H9 (cell line): ENCODE data around the gene RPRD1B. TPM values are rescaled to one million over a fixed set of nuclear protein-coding genes. Genes with fewer than 3 reads are reported as not detected.

Experiments used
- DNase-seq: peaks from one replicate; pipeline ENCODE4 v3.0.0-alpha.2; 2017
- H2AFZ ChIP-seq: one replicate; pipeline ENCODE4 v1.6.1; 2013; ENCODE audit warnings: mild to moderate bottlenecking, low read length, control low read depth, moderate library complexity
- H2AK5ac ChIP-seq: 2 replicates; pipeline ENCODE4 v1.6.1; 2013; ENCODE audit warnings: low read length, control low read depth, mixed read lengths; ENCODE audit not compliant: insufficient read length
- H2BK120ac ChIP-seq: one replicate; pipeline ENCODE4 v1.6.1; 2013; ENCODE audit warnings: low read depth, mild to moderate bottlenecking, low read length, control low read depth, inconsistent platforms; ENCODE audit not compliant: poor library complexity, severe bottlenecking
- H2BK12ac ChIP-seq: 2 replicates; pipeline ENCODE4 v1.6.1; 2013; ENCODE audit warnings: low read length, control low read depth, mixed read lengths, low read depth; ENCODE audit not compliant: insufficient read length
- H2BK15ac ChIP-seq: 2 replicates; pipeline ENCODE4 v1.6.1; 2013; ENCODE audit warnings: low read depth, low read length, control low read depth
- H2BK20ac ChIP-seq: one replicate; pipeline ENCODE4 v1.6.1; 2013; ENCODE audit warnings: low read depth, mild to moderate bottlenecking, low read length, control low read depth, inconsistent platforms; ENCODE audit not compliant: poor library complexity, severe bottlenecking
- H2BK5ac ChIP-seq: 2 replicates; pipeline ENCODE4 v1.6.1; 2013; ENCODE audit warnings: low read length, control low read depth, mixed read lengths; ENCODE audit not compliant: insufficient read length
- H3K14ac ChIP-seq: 2 replicates; pipeline ENCODE4 v1.6.1; 2013; ENCODE audit warnings: low read length, control low read depth; ENCODE audit not compliant: insufficient read depth
- H3K18ac ChIP-seq: 2 replicates; pipeline ENCODE4 v1.6.1; 2013; ENCODE audit warnings: low read depth, mild to moderate bottlenecking, mixed read lengths, low read length, control low read depth; ENCODE audit not compliant: insufficient read length
- H3K23ac ChIP-seq: 2 replicates; pipeline ENCODE4 v1.6.1; 2013; ENCODE audit warnings: low read length, control low read depth, mixed read lengths, low read depth; ENCODE audit not compliant: insufficient read length
- H3K23me2 ChIP-seq: 2 replicates; pipeline ENCODE4 v1.6.1; 2013; ENCODE audit warnings: low read depth, mild to moderate bottlenecking, mixed read lengths, low read length, control low read depth; ENCODE audit not compliant: insufficient read length, poor library complexity, severe bottlenecking
- H3K27ac ChIP-seq: 2 replicates; pipeline ENCODE4 v1.5.1; 2013; ENCODE audit warnings: low read length, control low read depth, mixed read lengths, low read depth; ENCODE audit not compliant: insufficient read length
- H3K27me3 ChIP-seq: 2 replicates; pipeline ENCODE4 v1.6.1; 2013; ENCODE audit warnings: low read length, control low read depth, inconsistent platforms; ENCODE audit not compliant: insufficient read depth
- H3K4ac ChIP-seq: 2 replicates; pipeline ENCODE4 v1.6.1; 2013; ENCODE audit warnings: low read depth, mild to moderate bottlenecking, control low read depth, inconsistent platforms, low read length, moderate library complexity
- H3K4me1 ChIP-seq: 2 replicates; pipeline ENCODE4 v1.6.1; 2013; ENCODE audit warnings: low read length, control low read depth, inconsistent platforms; ENCODE audit not compliant: insufficient read depth
- H3K4me2 ChIP-seq: 2 replicates; pipeline ENCODE4 v1.6.1; 2013; ENCODE audit warnings: low read length, control low read depth, mixed read lengths; ENCODE audit not compliant: insufficient read length, insufficient read depth
- H3K56ac ChIP-seq: 2 replicates; pipeline ENCODE4 v1.6.1; 2013; ENCODE audit warnings: low read depth, mild to moderate bottlenecking, mixed read lengths, low read length, control low read depth; ENCODE audit not compliant: insufficient read length
- H3K79me1 ChIP-seq: 2 replicates; pipeline ENCODE4 v1.6.1; 2013; ENCODE audit warnings: low read depth, mild to moderate bottlenecking, moderate library complexity, low read length, control low read depth, inconsistent platforms; ENCODE audit not compliant: insufficient read depth, poor library complexity, severe bottlenecking
- H3K79me2 ChIP-seq: 2 replicates; pipeline ENCODE4 v1.6.1; 2013; ENCODE audit warnings: low read length, control low read depth, inconsistent platforms; ENCODE audit not compliant: insufficient read depth
- H3K9ac ChIP-seq: 2 replicates; pipeline ENCODE4 v1.6.1; 2013; ENCODE audit warnings: low read length, control low read depth, mixed read lengths; ENCODE audit not compliant: insufficient read length; ENCODE audit errors: extremely low read depth
- H3K9me3 ChIP-seq: one replicate; pipeline ENCODE4 v1.6.1; 2013; ENCODE audit warnings: low read depth, low read length, inconsistent platforms; ENCODE audit not compliant: control insufficient read depth
- H3T11ph ChIP-seq: one replicate; pipeline ENCODE4 v1.6.1; 2013; ENCODE audit warnings: mild to moderate bottlenecking, low read length, control low read depth, inconsistent platforms
- H4K20me1 ChIP-seq: one replicate; pipeline ENCODE4 v1.6.1; 2013; ENCODE audit not compliant: control insufficient read depth, insufficient read length, insufficient read depth
- H4K5ac ChIP-seq: 2 replicates; pipeline ENCODE4 v1.6.1; 2013; ENCODE audit warnings: low read depth, mild to moderate bottlenecking, mixed read lengths, low read length, control low read depth; ENCODE audit not compliant: insufficient read length
- H4K8ac ChIP-seq: replicated peaks from 2 replicates; pipeline ENCODE4 v1.6.1; 2013; ENCODE audit warnings: low read length, control low read depth, mixed read lengths, low read depth; ENCODE audit not compliant: insufficient read length
- H4K91ac ChIP-seq: 2 replicates; pipeline ENCODE4 v1.6.1; 2013; ENCODE audit warnings: low read depth, mild to moderate bottlenecking, moderate library complexity, mixed read lengths, low read length, control low read depth; ENCODE audit not compliant: insufficient read length
- H3K27ac Mint-ChIP-seq, 3 experiments: 2 replicates in 2 of 3; 3 replicates in 1 of 3; pipeline ENCODE4 v1.8.0; 2020 to 2021; ENCODE audit warnings: mixed read lengths in 3 of 3, mild to moderate bottlenecking in 1 of 3, moderate library complexity in 1 of 3
- H3K27me3 Mint-ChIP-seq: 2 replicates; pipeline ENCODE4 v1.8.0; 2021; ENCODE audit warnings: low read depth, mild to moderate bottlenecking, moderate library complexity, mixed read lengths
- H3K36me3 Mint-ChIP-seq, 3 experiments: 2 replicates in 2 of 3; 3 replicates in 1 of 3; pipeline ENCODE4 v1.8.0; 2020 to 2021; ENCODE audit warnings: low read depth in 3 of 3, mixed read lengths in 3 of 3; ENCODE audit not compliant: insufficient read depth in 1 of 3
- H3K4me1 Mint-ChIP-seq, 2 experiments: 2 replicates each; pipeline ENCODE4 v1.8.0; 2020; ENCODE audit warnings: mixed read lengths in 2 of 2
- H3K4me3 Mint-ChIP-seq, 2 experiments: 2 replicates in 1 of 2; 3 replicates in 1 of 2; pipeline ENCODE4 v1.8.0; 2020 to 2021; ENCODE audit warnings: mild to moderate bottlenecking in 2 of 2, mixed read lengths in 2 of 2, moderate library complexity in 1 of 2
- H3K9me3 Mint-ChIP-seq, 2 experiments: 2 replicates in 1 of 2; 3 replicates in 1 of 2; pipeline ENCODE4 v1.8.0; 2020; ENCODE audit warnings: mild to moderate bottlenecking in 2 of 2, mixed read lengths in 2 of 2, moderate library complexity in 1 of 2
- WGBS: extraction: QIAGEN DNeasy Blood & Tissue Kit; methylation state at CpG from one replicate; pipeline ENCODE4 v1.1.7; 2013; ENCODE audit warnings: missing lambda C conversion rate, low lambda C conversion rate, mixed read lengths; ENCODE audit not compliant: insufficient read length; ENCODE audit errors: extremely low coverage; 5-methylcytosine and 5-hydroxymethylcytosine counted together
- total RNA-seq: library from RNA; stranded (reverse); gene quantifications from 2 replicates; pipeline ENCODE4 v1.2.1, GENCODE V29; 2021
- TF ChIP-seq, protein P1 (sequence below): fragments of 200-600 bp; sonication (generic); conservative IDR thresholded peaks from 3 replicates; pipeline ENCODE4 v1.8.0; 2021; ENCODE audit warnings: antibody characterized with exemption, mild to moderate bottlenecking

The RPRD1B gene
- total RNA-seq, 1 experiment from 2014 or later = 34.3 TPM

DNA sequence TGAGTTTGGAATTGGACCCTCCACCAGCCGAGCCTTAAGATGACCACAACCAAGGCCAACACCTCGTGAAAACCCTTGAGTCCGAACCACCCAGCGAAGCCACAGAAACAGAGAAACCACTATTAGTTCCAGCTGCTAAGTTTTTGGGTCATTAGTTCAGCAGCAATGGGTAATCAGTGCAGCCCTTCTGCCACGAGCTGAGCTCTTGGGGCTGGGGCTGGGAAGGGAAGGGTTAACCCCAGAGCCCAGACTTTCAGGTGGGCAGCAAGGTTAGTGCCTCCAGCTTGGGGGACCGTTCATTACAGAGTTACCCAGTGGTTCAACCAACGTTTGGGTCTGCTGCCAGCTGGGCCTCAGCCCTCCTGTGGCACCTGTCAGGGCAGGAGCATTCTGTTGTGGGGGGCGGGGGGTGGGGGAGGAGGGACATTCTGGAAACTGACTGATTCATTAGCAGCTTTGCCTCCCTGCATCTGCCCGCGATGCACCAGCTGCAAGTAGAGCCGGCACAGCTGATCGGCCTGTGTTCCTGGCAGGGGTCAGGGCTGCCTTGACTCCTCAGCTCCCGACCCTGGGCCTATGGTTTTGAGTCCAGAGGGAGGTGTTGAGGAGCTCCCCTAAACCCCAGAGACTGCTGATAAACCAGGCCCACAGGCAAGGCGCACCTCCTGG lies 78.8 kb downstream of the RPRD1B start:
- H3K4ac ChIP-seq = no peak overlapping the region
- H2BK120ac ChIP-seq = no peak overlapping the region
- Mint-ChIP-seq H3K27ac (no peak overlapping the region), H3K36me3 (no peaks in the 10 kb centered on the region), H3K27me3 (no peaks in the 10 kb centered on the region), H3K9me3 (no peaks in the 10 kb centered on the region), H3K4me1 (peaks cover 4 to 7% of the 10 kb centered on the region in 2 experiments), H3K4me3 (no peak overlapping the region)
- no peak overlapping the region for H3K14ac ChIP-seq
- no peak for DNase-seq
- no peaks in the 10 kb centered on the region for H3K27me3 ChIP-seq
- H3K9me3 ChIP-seq = no peaks in the 10 kb centered on the region
- no peak overlapping the region for H3K4me2 ChIP-seq
- no peak overlapping the region for H2BK12ac ChIP-seq
- H4K8ac ChIP-seq = no peak overlapping the region
- no peak overlapping the region for H4K5ac ChIP-seq
- H2BK20ac ChIP-seq = no peak overlapping the region
- H2BK15ac ChIP-seq = no peak overlapping the region
- H2BK5ac ChIP-seq = no peak overlapping the region
- no peaks in the 10 kb centered on the region for H4K20me1 ChIP-seq
- H3K79me1 ChIP-seq = no peaks in the 10 kb centered on the region
- H3K27ac ChIP-seq = no peak overlapping the region
- no peak overlapping the region for H2AK5ac ChIP-seq
- H3K18ac ChIP-seq = no peak overlapping the region
- H3T11ph ChIP-seq = no peak overlapping the region
- no CpG with 5 or more reads among the region's 14 CpGs for WGBS
- H3K23ac ChIP-seq = no peak overlapping the region
- no peaks in the 10 kb centered on the region for H3K4me1 ChIP-seq
- no peak overlapping the region for H3K9ac ChIP-seq
- H4K91ac ChIP-seq = no peak overlapping the region
- no peaks in the 10 kb centered on the region for H3K79me2 ChIP-seq
- H3K56ac ChIP-seq = no peak overlapping the region
- TF ChIP-seq, protein P1, sequence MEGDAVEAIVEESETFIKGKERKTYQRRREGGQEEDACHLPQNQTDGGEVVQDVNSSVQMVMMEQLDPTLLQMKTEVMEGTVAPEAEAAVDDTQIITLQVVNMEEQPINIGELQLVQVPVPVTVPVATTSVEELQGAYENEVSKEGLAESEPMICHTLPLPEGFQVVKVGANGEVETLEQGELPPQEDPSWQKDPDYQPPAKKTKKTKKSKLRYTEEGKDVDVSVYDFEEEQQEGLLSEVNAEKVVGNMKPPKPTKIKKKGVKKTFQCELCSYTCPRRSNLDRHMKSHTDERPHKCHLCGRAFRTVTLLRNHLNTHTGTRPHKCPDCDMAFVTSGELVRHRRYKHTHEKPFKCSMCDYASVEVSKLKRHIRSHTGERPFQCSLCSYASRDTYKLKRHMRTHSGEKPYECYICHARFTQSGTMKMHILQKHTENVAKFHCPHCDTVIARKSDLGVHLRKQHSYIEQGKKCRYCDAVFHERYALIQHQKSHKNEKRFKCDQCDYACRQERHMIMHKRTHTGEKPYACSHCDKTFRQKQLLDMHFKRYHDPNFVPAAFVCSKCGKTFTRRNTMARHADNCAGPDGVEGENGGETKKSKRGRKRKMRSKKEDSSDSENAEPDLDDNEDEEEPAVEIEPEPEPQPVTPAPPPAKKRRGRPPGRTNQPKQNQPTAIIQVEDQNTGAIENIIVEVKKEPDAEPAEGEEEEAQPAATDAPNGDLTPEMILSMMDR = no peak
- no peak overlapping the region for H2AFZ ChIP-seq
- no peaks in the 10 kb centered on the region for H3K23me2 ChIP-seq
